ENCODE measurements around the gene FAM24B.
"Not testable (repeated sequence)": the region's sequence is repeated elsewhere in the genome, so short reads cannot be mapped to it uniquely, and the experiment has no call there.

Gene FAM24B

GRCh38 chr10:122875843-122876466 lies 3.4 kb downstream of the FAM24B start:
- Histone ChIP-seq H3K9ac (ENCODE audit: low read length) (peak overlapping the region; percentile 52), H3K27me3 (ENCODE audit: insufficient read depth, low read length, poor library complexity) (no peaks in the 10 kb centered on the region), H3K18ac (ENCODE audit: low read length) (peak overlapping the region; percentile 84), H2BK5ac (ENCODE audit: low read length) (peak overlapping the region; percentile 94), H2BK120ac (ENCODE audit: low read depth, low read length) (no peak overlapping the region), H3K4ac (ENCODE audit: low read depth, low read length) (peak overlapping the region; percentile 31), H3K56ac (ENCODE audit: low read length) (peak overlapping the region; percentile 73), H3K4me2 (ENCODE audit: low read length) (no peak overlapping the region), H4K5ac (ENCODE audit: low read length) (no peak overlapping the region), H3K4me1 (ENCODE audit: control insufficient read depth, low read depth, low read length) (peaks cover 5% of the 10 kb centered on the region), H3K27ac (ENCODE audit: low read depth, low read length) (peak overlapping the region; percentile 86), H2BK15ac (replicated peaks; ENCODE audit: low read depth) (no peak overlapping the region), H3K79me1 (ENCODE audit: low read length) (no peaks in the 10 kb centered on the region), H3K23ac (ENCODE audit: low read length) (no peak overlapping the region), H3K4me3 (ENCODE audit: low read length) (no peak overlapping the region), H3K36me3 (ENCODE audit: control insufficient read depth, insufficient read depth, low read length) (no peaks in the 10 kb centered on the region), H4K8ac (ENCODE audit: low read depth, low read length) (no peak overlapping the region), H2AK5ac (ENCODE audit: low read length) (no peak overlapping the region), H3K79me2 (ENCODE audit: control insufficient read depth, insufficient read depth, low read length) (peaks cover 2% of the 10 kb centered on the region)
- DNase-seq, result peak; percentile 95
- no CpG with 5 or more reads among the region's 6 CpGs for WGBS (ENCODE audit: extremely low coverage, insufficient coverage, low lambda C conversion rate)

GRCh38 chr10:122871947-122872346 lies 7.4 kb downstream of the FAM24B start:
- WGBS (ENCODE audit: extremely low coverage, insufficient coverage, low lambda C conversion rate), result no CpG with 5 or more reads among the region's 2 CpGs
- not testable (repeated sequence) for H3K4ac ChIP-seq (ENCODE audit: low read depth, low read length); H3K4me3 ChIP-seq (ENCODE audit: low read length); H4K5ac ChIP-seq (ENCODE audit: low read length); H3K9ac ChIP-seq (ENCODE audit: low read length); H3K27ac ChIP-seq (ENCODE audit: low read depth, low read length); H3K4me1 ChIP-seq (ENCODE audit: control insufficient read depth, low read depth, low read length); H3K56ac ChIP-seq (ENCODE audit: low read length); H2BK5ac ChIP-seq (ENCODE audit: low read length); H3K79me2 ChIP-seq (ENCODE audit: control insufficient read depth, insufficient read depth, low read length); H3K4me2 ChIP-seq (ENCODE audit: low read length); DNase-seq; H2BK15ac ChIP-seq (replicated peaks; ENCODE audit: low read depth); H2BK120ac ChIP-seq (ENCODE audit: low read depth, low read length); H3K18ac ChIP-seq (ENCODE audit: low read length); H3K27me3 ChIP-seq (ENCODE audit: insufficient read depth, low read length, poor library complexity); H2AK5ac ChIP-seq (ENCODE audit: low read length); H3K36me3 ChIP-seq (ENCODE audit: control insufficient read depth, insufficient read depth, low read length); H4K8ac ChIP-seq (ENCODE audit: low read depth, low read length); H3K23ac ChIP-seq (ENCODE audit: low read length); H3K79me1 ChIP-seq (ENCODE audit: low read length)

DNA sequence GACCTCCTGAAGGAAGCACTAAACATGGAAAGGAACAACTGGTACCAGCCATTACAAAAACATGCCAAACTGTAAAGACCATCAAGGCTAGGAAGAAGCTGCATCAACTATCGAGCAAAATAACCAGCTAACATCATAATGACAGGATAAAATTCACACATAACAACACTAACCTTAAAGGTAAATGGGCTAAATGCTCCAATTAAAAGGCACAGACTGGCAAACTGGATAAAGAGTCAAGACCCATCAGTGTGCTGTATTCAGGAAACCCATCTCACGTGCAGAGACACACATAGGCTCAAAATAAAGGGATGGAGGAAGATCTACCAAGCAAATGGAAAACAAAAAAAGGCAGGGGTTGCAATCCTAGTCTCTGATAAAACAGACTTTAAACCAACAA lies 10.6 kb downstream of the FAM24B start:
- not testable (repeated sequence) for H3K27me3 ChIP-seq (ENCODE audit: insufficient read depth, low read length, poor library complexity); H2BK15ac ChIP-seq (replicated peaks; ENCODE audit: low read depth); H3K27ac ChIP-seq (ENCODE audit: low read depth, low read length); H2BK5ac ChIP-seq (ENCODE audit: low read length); H3K4me2 ChIP-seq (ENCODE audit: low read length); H4K5ac ChIP-seq (ENCODE audit: low read length); H3K9ac ChIP-seq (ENCODE audit: low read length); H3K23ac ChIP-seq (ENCODE audit: low read length); H4K8ac ChIP-seq (ENCODE audit: low read depth, low read length); DNase-seq; H3K4ac ChIP-seq (ENCODE audit: low read depth, low read length); H3K4me3 ChIP-seq (ENCODE audit: low read length); H3K4me1 ChIP-seq (ENCODE audit: control insufficient read depth, low read depth, low read length); H2AK5ac ChIP-seq (ENCODE audit: low read length); H3K79me2 ChIP-seq (ENCODE audit: control insufficient read depth, insufficient read depth, low read length); H2BK120ac ChIP-seq (ENCODE audit: low read depth, low read length); H3K79me1 ChIP-seq (ENCODE audit: low read length); H3K36me3 ChIP-seq (ENCODE audit: control insufficient read depth, insufficient read depth, low read length); H3K18ac ChIP-seq (ENCODE audit: low read length); H3K56ac ChIP-seq (ENCODE audit: low read length)
- no CpG with 5 or more reads among the region's 2 CpGs for WGBS (ENCODE audit: extremely low coverage, insufficient coverage, low lambda C conversion rate)

GRCh38 chr10:122866757-122867482 lies 12.5 kb downstream of the FAM24B start:
- not testable (repeated sequence) for H3K79me2 ChIP-seq (ENCODE audit: control insufficient read depth, insufficient read depth, low read length); H2BK15ac ChIP-seq (replicated peaks; ENCODE audit: low read depth); H3K27ac ChIP-seq (ENCODE audit: low read depth, low read length); H3K23ac ChIP-seq (ENCODE audit: low read length); H3K18ac ChIP-seq (ENCODE audit: low read length); H3K56ac ChIP-seq (ENCODE audit: low read length); H3K4ac ChIP-seq (ENCODE audit: low read depth, low read length); H3K4me1 ChIP-seq (ENCODE audit: control insufficient read depth, low read depth, low read length); DNase-seq; H3K79me1 ChIP-seq (ENCODE audit: low read length); H3K27me3 ChIP-seq (ENCODE audit: insufficient read depth, low read length, poor library complexity); H2BK5ac ChIP-seq (ENCODE audit: low read length); H2BK120ac ChIP-seq (ENCODE audit: low read depth, low read length); H3K36me3 ChIP-seq (ENCODE audit: control insufficient read depth, insufficient read depth, low read length); H3K4me2 ChIP-seq (ENCODE audit: low read length); H4K8ac ChIP-seq (ENCODE audit: low read depth, low read length); H3K4me3 ChIP-seq (ENCODE audit: low read length); H4K5ac ChIP-seq (ENCODE audit: low read length); H3K9ac ChIP-seq (ENCODE audit: low read length); H2AK5ac ChIP-seq (ENCODE audit: low read length)
- WGBS (ENCODE audit: extremely low coverage, insufficient coverage, low lambda C conversion rate), result no CpG with 5 or more reads among the region's 3 CpGs

GRCh38 chr10:122864901-122865300 lies 14.5 kb downstream of the FAM24B start:
- no peak overlapping the region for H3K4ac ChIP-seq (ENCODE audit: low read depth, low read length)
- H3K79me1 ChIP-seq (ENCODE audit: low read length), result no peaks in the 10 kb centered on the region
- no peaks in the 10 kb centered on the region for H3K79me2 ChIP-seq (ENCODE audit: control insufficient read depth, insufficient read depth, low read length)
- no peak overlapping the region for H2AK5ac ChIP-seq (ENCODE audit: low read length)
- no peak for DNase-seq
- H3K56ac ChIP-seq (ENCODE audit: low read length), result no peak overlapping the region
- no peak overlapping the region for H4K8ac ChIP-seq (ENCODE audit: low read depth, low read length)
- no peak overlapping the region for H4K5ac ChIP-seq (ENCODE audit: low read length)
- H3K36me3 ChIP-seq (ENCODE audit: control insufficient read depth, insufficient read depth, low read length), result no peaks in the 10 kb centered on the region
- WGBS (ENCODE audit: extremely low coverage, insufficient coverage, low lambda C conversion rate), result no CpG with 5 or more reads among the region's 1 CpG
- no peak overlapping the region for H3K23ac ChIP-seq (ENCODE audit: low read length)
- no peak overlapping the region for H2BK15ac ChIP-seq (replicated peaks; ENCODE audit: low read depth)
- H3K4me1 ChIP-seq (ENCODE audit: control insufficient read depth, low read depth, low read length), result no peaks in the 10 kb centered on the region
- H3K18ac ChIP-seq (ENCODE audit: low read length), result no peak overlapping the region
- no peak overlapping the region for H3K9ac ChIP-seq (ENCODE audit: low read length)
- H2BK5ac ChIP-seq (ENCODE audit: low read length), result no peak overlapping the region
- no peaks in the 10 kb centered on the region for H3K27me3 ChIP-seq (ENCODE audit: insufficient read depth, low read length, poor library complexity)
- H2BK120ac ChIP-seq (ENCODE audit: low read depth, low read length), result no peak overlapping the region
- H3K4me2 ChIP-seq (ENCODE audit: low read length), result no peak overlapping the region
- no peak overlapping the region for H3K27ac ChIP-seq (ENCODE audit: low read depth, low read length)
- H3K4me3 ChIP-seq (ENCODE audit: low read length), result no peak overlapping the region

Data from mesendoderm (in vitro differentiated cells).